ENCODE results near the gene ANTXR1.

DNA sequence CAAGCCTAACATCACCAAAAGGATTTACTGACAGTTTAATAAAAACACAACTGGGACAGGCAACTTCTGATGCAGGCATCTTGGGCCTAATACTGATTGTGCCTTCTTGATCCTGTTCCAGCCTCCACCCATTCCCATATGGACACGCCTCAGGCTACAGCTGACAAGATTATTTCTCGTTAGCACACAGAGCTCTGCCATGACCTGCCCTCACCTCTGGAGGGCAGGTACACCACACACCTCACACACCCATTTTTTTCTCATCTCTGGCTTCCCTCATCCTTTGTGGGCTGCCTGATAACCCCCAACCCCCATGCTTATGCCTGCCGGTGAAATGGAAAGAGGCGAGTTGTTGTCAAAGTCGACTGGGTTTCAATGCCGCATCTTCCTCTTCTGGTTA is 147.0 kb downstream of the ANTXR1 start:
- TF ChIP-seq, protein P1, sequence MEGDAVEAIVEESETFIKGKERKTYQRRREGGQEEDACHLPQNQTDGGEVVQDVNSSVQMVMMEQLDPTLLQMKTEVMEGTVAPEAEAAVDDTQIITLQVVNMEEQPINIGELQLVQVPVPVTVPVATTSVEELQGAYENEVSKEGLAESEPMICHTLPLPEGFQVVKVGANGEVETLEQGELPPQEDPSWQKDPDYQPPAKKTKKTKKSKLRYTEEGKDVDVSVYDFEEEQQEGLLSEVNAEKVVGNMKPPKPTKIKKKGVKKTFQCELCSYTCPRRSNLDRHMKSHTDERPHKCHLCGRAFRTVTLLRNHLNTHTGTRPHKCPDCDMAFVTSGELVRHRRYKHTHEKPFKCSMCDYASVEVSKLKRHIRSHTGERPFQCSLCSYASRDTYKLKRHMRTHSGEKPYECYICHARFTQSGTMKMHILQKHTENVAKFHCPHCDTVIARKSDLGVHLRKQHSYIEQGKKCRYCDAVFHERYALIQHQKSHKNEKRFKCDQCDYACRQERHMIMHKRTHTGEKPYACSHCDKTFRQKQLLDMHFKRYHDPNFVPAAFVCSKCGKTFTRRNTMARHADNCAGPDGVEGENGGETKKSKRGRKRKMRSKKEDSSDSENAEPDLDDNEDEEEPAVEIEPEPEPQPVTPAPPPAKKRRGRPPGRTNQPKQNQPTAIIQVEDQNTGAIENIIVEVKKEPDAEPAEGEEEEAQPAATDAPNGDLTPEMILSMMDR (conservative IDR thresholded peaks at IDR 0.05): peak; percentile 33
- no peak for TF ChIP-seq ZFX (IDR thresholded peaks at IDR 0.05)

Measured in C4-2B (cell line).